SK-N-MC (cell line): ENCODE data around the gene FBF1.

Source experiments
- EZH2 ChIP-seq: fragments of 200-600 bp; sonication (generic); IDR thresholded peaks from one replicate; pipeline ENCODE4 v1.6.1; 2017; ENCODE audit warnings: antibody characterized with exemption
- FOXP2 ChIP-seq: optimal IDR thresholded peaks from 2 replicates; pipeline ENCODE3; 2011; ENCODE audit warnings: mild to moderate bottlenecking, moderate library complexity; ENCODE audit not compliant: insufficient read depth; ENCODE audit errors: extremely low read length, control extremely low read depth
- POLR2AphosphoS5 ChIP-seq: IDR thresholded peaks from 2 replicates; pipeline ENCODE4 v1.6.1; 2012; ENCODE audit warnings: mild to moderate bottlenecking, low read depth, low read length, borderline replicate concordance

DNA sequence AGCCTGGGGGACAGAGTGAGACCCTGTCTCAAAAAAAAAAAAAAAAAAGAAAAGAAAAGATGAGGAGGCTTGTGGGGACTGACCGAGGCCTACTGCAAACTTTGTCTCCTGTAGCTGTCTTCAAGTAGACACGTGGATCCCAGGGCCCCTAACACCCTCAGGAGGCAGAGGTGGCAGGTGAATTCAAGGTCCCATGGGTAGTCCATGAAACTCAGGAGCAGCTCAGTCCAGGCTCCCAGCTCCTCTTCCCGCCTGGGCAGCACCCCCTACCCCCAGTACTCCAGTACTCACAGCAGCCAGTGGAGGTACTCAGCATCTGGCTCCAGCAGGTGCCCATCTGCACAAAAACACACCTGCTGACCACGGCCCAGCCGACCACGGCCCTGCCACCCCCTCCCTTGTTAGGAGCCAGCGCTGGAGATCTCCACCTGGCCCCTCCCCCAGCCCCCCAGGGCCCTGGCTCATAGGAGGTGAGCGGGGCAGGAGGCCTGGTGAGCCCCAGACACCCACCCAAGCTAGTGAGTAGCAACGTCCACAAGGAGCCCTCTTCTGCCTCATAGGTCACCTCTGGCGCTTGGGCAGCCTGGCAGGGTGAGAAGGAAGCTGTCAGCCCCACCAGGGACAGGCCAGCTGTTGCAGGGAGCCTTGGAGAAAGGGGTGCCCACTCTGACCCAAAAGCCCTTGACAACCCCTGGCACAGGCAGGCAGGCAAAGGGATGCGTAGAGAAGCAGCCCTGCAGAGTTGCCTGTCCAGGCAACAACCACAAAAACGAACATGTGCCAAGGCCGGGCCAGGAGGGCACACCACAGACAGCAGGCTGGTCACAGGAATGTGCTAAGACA, 39.9 kb downstream of the FBF1 start:
- TF ChIP-seq EZH2: no peak
- no peak for TF ChIP-seq POLR2AphosphoS5
- no peak for TF ChIP-seq FOXP2
